Gastroesophageal sphincter (tissue), 4 donors: ENCODE results near the gene SV2C. TPM values are rescaled to one million over a fixed set of nuclear protein-coding genes. Genes with fewer than 3 reads are reported as not detected.

Experiments
- ATAC-seq: fragments of 150-250 bp; one replicate; pipeline ENCODE4 v1.9.1; 2016; ENCODE audit warnings: mild to moderate bottlenecking, moderate library complexity
- H3K27ac ChIP-seq, 4 donors: fragments of 200-600 bp; sonication (generic) in 3 of 4; 1 replicate in 3 of 4; 2 replicates in 1 of 4; pipeline ENCODE4 v1.5.1; 2016 to 2019
- H3K27me3 ChIP-seq: fragments of 200-600 bp; sonication (generic); one replicate; pipeline ENCODE4 v1.5.1; 2019
- H3K36me3 ChIP-seq, 2 donors: fragments of 200-600 bp; sonication (generic); one replicate each; pipeline ENCODE4 v1.5.1; 2019; ENCODE audit warnings: control low read depth in 1 of 2
- H3K4me1 ChIP-seq, 3 donors: fragments of 200-600 bp; sonication (generic); 1 replicate in 2 of 3; 2 replicates in 1 of 3; pipeline ENCODE4 v1.5.1; 2016 to 2019; ENCODE audit warnings: control low read depth in 2 of 3
- H3K4me3 ChIP-seq, 2 donors: fragments of 200-600 bp; sonication (generic); one replicate each; pipeline ENCODE4 v1.5.1; 2019; ENCODE audit warnings: mild to moderate bottlenecking in 1 of 2, moderate library complexity in 1 of 2
- H3K9me3 ChIP-seq, 3 donors: fragments of 200-600 bp; sonication (generic); one replicate each; pipeline ENCODE4 v1.5.1; 2017 to 2019; ENCODE audit warnings: control low read depth in 2 of 3
- CTCF ChIP-seq, 4 experiments: fragments of 200-600 bp in 2 of 4; fragments of 450-650 bp in 2 of 4; sonication (generic) in 1 of 4; IDR thresholded peaks; one replicate each; pipeline ENCODE4 v1.5.1; 2017 to 2019; ENCODE audit warnings: antibody characterized with exemption in 4 of 4, mild to moderate bottlenecking in 2 of 4, moderate library complexity in 2 of 4
- EP300 ChIP-seq: sonication (generic); formaldehyde crosslinking; IDR thresholded peaks from one replicate; pipeline ENCODE4 v1.6.1; 2017; ENCODE audit warnings: antibody characterized with exemption, mild to moderate bottlenecking
- POLR2A ChIP-seq, 2 donors: fragments of 450-650 bp; IDR thresholded peaks; one replicate each; pipeline ENCODE4 v1.6.1; 2017; ENCODE audit warnings: antibody characterized with exemption in 2 of 2, mild to moderate bottlenecking in 2 of 2, moderate library complexity in 1 of 2
- POLR2AphosphoS5 ChIP-seq: sonication (generic); formaldehyde crosslinking; IDR thresholded peaks from one replicate; pipeline ENCODE4 v1.6.1; 2017; ENCODE audit warnings: antibody characterized with exemption
- WGBS, 2 donors: methylation state at CpG; one replicate each; pipeline ENCODE4 v1.1.5; 2018; ENCODE audit warnings: low coverage in 1 of 2; 5-methylcytosine and 5-hydroxymethylcytosine counted together
- total RNA-seq, 4 donors: library from RNA; depleted of rRNA; stranded (reverse); fragments of >200 nt; gene quantifications; one replicate each; pipeline ENCODE4 v1.1.0, GENCODE V29; 2016

Gene SV2C
- total RNA-seq, 4 donors from 2014 or later: 0.16 to 0.67 (median 0.39) TPM

GRCh38 chr5:76386360-76386759 lies 303.2 kb downstream of the SV2C start:
- H3K36me3 ChIP-seq: no peaks in the 10 kb centered on the region
- H3K27ac ChIP-seq: no peak overlapping the region
- no peaks in the 10 kb centered on the region for H3K9me3 ChIP-seq
- TF ChIP-seq POLR2A (IDR thresholded peaks at IDR 0.05) (no peak), POLR2AphosphoS5 (no peak), EP300 (no peak), CTCF (IDR thresholded peaks at IDR 0.05) (no peak)
- ATAC-seq: no peak
- H3K4me1 ChIP-seq: no peaks in the 10 kb centered on the region
- no peak overlapping the region for H3K4me3 ChIP-seq
- H3K27me3 ChIP-seq: no peaks in the 10 kb centered on the region
- WGBS, 2 donors: 60 to 83% methylated on average over 2 of the region's 5 CpGs

GRCh38 chr5:76388236-76388635 lies 305.1 kb downstream of the SV2C start:
- no peaks in the 10 kb centered on the region for H3K36me3 ChIP-seq
- WGBS, 2 donors: 85 to 100% methylated on average over 1 of the region's 1 CpG
- H3K4me3 ChIP-seq: no peak overlapping the region
- TF ChIP-seq CTCF (IDR thresholded peaks at IDR 0.05) (no peak), POLR2AphosphoS5 (no peak), EP300 (no peak), POLR2A (IDR thresholded peaks at IDR 0.05) (no peak)
- no peak overlapping the region for H3K27ac ChIP-seq
- no peaks in the 10 kb centered on the region for H3K4me1 ChIP-seq
- H3K27me3 ChIP-seq: no peaks in the 10 kb centered on the region
- ATAC-seq: no peak
- H3K9me3 ChIP-seq: no peaks in the 10 kb centered on the region

DNA sequence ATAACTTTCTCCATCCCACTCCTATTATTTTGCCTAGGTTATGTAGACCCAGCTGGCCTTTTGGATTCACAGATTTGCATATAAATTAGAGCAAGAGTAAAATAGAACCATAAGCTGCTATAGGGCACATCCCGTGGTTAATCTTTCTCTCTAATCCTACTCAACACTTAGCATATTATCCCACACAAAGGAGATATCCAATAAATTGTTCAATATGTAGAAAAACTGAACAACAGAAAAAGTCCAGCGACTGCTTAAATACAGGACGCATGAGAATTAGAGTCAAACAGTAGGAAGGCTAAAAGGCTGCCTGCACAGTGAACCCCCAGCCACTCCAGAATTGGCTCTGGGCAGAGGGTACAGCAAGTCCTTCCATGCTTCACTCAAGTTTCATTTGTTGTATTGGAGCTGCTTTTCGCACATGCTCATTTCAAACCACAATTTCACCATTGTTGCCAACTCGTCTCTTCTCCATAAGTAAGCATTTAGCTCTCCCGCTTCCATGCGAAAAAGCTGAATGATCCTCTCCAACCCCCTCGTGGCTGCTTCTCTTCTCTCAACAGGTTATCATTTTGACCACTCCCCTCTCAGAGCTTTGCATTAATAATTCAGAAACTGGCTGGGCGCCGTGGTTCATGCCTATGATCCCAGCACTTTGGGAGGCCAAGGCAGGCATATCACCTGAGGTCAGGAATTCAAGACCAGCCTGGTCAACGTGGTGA lies 305.8 kb downstream of the SV2C start:
- 89 to 91% methylated on average over 6 to 9 of the region's 11 CpGs for WGBS, 2 donors

GRCh38 chr5:76389513-76390154 lies 306.5 kb downstream of the SV2C start:
- H3K9me3 ChIP-seq: no peaks in the 10 kb centered on the region
- H3K4me3 ChIP-seq: no peak overlapping the region
- no peaks in the 10 kb centered on the region for H3K27me3 ChIP-seq
- H3K27ac ChIP-seq: no peak overlapping the region
- H3K36me3 ChIP-seq: no peaks in the 10 kb centered on the region
- ATAC-seq: no peak
- H3K4me1 ChIP-seq: no peaks in the 10 kb centered on the region
- 80 to 82% methylated on average over 7 to 8 of the region's 13 CpGs for WGBS, 2 donors
- TF ChIP-seq POLR2AphosphoS5 (no peak), POLR2A (IDR thresholded peaks at IDR 0.05) (no peak), EP300 (no peak), CTCF (IDR thresholded peaks at IDR 0.05) (no peak)

More for the DNA sequence above, 305.8 kb downstream of the SV2C start:
- Histone ChIP-seq H3K27me3 (no peaks in the 10 kb centered on the region), H3K4me1 (no peaks in the 10 kb centered on the region), H3K36me3 (no peaks in the 10 kb centered on the region), H3K9me3 (no peaks in the 10 kb centered on the region), H3K27ac (no peak overlapping the region), H3K4me3 (no peak overlapping the region)
- no peak for ATAC-seq
- TF ChIP-seq POLR2A (IDR thresholded peaks at IDR 0.05) (no peak), POLR2AphosphoS5 (no peak), EP300 (no peak), CTCF (IDR thresholded peaks at IDR 0.05) (no peak)

DNA sequence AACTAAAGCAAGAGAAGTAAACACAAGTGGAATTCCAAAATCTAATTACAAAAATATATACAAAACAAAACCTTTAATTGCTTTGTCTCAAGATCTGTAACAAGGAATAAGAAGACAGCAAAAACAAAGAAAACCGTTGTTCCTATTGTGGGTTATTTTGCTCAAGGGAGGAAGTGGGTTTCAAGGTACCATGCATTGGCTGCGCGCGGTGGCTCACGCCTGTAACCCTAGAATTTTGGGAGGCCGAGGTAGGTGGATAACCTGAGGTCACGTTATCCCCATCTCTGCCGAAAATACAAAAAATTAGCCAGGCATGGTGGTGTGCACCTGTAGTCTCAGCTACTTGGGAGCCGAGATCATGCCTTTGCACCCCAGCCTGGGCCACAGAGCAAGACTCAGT lies 307.8 kb downstream of the SV2C start:
- Histone ChIP-seq H3K36me3 (no peaks in the 10 kb centered on the region), H3K27ac (no peak overlapping the region), H3K4me1 (no peaks in the 10 kb centered on the region), H3K9me3 (no peaks in the 10 kb centered on the region), H3K27me3 (no peaks in the 10 kb centered on the region), H3K4me3 (no peak overlapping the region)
- ATAC-seq: no peak
- TF ChIP-seq POLR2A (IDR thresholded peaks at IDR 0.05) (no peak), POLR2AphosphoS5 (no peak), EP300 (no peak), CTCF (IDR thresholded peaks at IDR 0.05) (no peak)
- WGBS, 2 donors: 91 to 96% methylated on average over 5 to 8 of the region's 9 CpGs
